T47D (cell line): ENCODE results near the gene TBC1D16.
A peak's percentile ranks its signal among the peaks of the same experiment; 100 is the strongest.
"Not testable (repeated sequence)": the region's sequence is repeated elsewhere in the genome, so short reads cannot be mapped to it uniquely, and the experiment has no call there.

ENCODE experiments used
- DNase-seq, 2 experiments: peaks; one replicate each; pipeline versions ENCODE4 v3.0.0 to v3.0.0-alpha.2; 2011 to 2012; ENCODE audit warnings: low read depth in 1 of 2, low spot score in 1 of 2
- JUND ChIP-seq: IDR thresholded peaks from 2 replicates; pipeline ENCODE4 v1.6.1; 2012; ENCODE audit warnings: low read depth
- in situ Hi-C: cut with HindIII; loops from 2 replicates; pipeline ENCODE4 v1.10.0; 2016; ENCODE audit warnings: low sequenced_read_pairs, low pct_unique_long_range_greater_than_20kb

TBC1D16 gene

DNA sequence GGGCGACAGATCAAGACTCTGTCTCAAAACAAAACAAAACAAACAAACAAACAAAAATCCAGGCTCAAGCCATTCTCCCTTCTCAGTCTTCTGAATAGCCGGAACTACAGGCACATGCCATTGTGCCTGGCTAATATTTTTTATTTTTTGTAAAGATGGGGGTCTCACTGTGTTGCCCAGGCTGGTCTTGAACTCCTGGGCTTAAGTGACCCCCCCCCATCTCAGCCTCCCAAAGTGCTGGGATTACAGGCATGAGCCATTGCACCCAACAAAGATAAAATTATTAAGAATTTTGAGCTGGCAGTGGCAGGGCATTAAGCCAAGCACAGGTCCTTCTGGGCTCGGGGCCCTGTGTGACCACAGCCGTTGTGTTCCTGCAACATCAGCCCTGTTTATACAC is 126.6 kb downstream of the TBC1D16 start:
- in situ Hi-C loops = no loop called here
- TF ChIP-seq JUND = no peak
- DNase-seq = no peak

- no peak for TF ChIP-seq JUND
- in situ Hi-C loops = no loop called here
- no peak for DNase-seq
Measured at GRCh38 chr17:79907850-79908249, 127.8 kb downstream of the TBC1D16 start.

DNA sequence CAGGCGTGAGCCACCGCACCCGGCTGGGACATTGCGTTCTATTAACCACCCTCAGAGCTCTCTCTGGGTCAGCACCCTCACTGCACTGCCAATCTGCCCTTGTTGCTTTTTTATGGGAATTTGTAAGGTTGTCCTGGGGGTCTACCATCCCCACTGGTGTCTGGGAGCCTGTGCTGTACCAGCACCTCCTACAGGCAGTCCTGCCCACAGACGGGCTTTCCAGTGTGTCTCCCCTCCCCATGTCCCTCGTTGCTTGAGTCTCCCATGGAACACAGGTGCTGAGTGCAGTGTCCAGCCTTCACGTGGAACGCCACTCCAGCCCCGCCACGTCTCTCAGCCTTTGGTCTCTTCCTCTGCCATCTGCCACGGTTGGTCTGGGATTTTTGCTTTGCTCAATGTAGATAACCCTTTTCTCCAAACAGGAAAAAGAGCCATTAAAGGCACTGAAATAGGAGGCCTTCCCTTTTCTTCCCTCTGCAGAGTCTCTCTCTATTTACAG is 128.4 kb downstream of the TBC1D16 start:
- no peak for TF ChIP-seq JUND
- in situ Hi-C loops = no loop called here
- DNase-seq = no peak

DNA sequence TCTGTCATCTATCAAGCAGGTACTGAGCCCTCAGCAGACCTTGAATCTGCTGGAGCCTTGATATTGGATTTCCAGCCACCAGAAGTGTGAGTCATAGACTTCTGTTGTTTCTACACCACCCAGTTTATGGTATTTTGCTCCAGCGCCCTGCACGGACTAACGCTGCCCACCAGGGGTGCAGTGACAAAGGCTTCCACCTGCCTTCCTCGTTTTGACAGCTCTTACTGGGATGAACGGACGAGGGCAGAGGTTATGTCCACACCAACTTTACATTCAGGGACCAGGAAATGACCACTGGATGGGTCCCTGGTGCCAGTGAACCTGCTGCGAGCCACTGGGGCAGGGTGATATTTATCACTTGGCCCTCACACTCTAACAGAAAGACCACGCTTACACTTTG is 129.8 kb downstream of the TBC1D16 start:
- DNase-seq = peak in 1 of 2 experiments; percentile 63
- TF ChIP-seq JUND = no peak
- in situ Hi-C loops = no loop called here

DNA sequence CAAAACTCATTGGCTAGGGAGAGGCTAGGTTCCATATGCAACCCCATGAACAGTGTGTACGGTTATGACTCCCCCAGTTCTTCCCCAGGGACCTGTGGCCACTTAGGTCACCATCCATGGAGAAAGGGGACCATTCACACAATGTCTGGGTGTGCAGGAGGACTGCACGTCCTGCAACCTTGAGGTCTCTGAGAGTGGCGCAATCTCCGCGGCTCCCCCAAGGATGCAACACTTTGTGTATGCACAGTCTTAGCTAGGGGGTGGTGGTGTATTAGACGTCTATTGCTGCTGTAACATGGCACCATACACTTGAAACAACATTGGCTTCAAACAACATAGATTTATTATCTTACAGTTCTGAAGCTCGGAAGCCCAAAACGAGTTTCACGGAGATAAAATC is 130.8 kb downstream of the TBC1D16 start:
- no peak for TF ChIP-seq JUND

GRCh38 chr17:79902146-79902791 is 133.4 kb downstream of the TBC1D16 start:
- TF ChIP-seq JUND = no peak
- DNase-seq = no peak
- in situ Hi-C loops = no loop called here

More for the DNA sequence above, 130.8 kb downstream of the TBC1D16 start:
- DNase-seq = no peak
- in situ Hi-C loops = no loop called here

DNA sequence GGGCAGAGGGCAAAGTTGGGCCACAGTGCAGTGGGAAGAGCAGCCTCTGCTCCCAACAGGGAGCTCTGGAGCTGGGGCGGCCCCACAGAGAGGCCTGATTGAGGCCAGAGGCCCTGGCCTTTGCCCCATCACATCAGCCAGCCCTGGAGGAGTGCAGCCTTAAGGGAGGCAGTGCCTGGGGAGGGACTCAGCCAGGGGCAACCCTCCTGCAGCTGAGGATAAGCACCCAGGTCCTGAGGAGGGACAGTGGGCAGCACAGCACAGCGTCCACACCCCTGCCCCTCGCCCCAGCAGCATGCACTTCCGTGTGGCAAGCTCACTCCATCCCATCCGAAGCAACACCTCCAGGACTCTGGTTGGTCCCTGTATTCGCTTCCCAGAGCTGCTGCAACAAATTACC is 134.5 kb downstream of the TBC1D16 start:
- no peak for DNase-seq
- no peak for TF ChIP-seq JUND

GRCh38 chr17:79899584-79899983 is 136.1 kb downstream of the TBC1D16 start:
- TF ChIP-seq JUND = no peak
- DNase-seq = no peak
- in situ Hi-C loops = no loop called here

More for the DNA sequence above, 134.5 kb downstream of the TBC1D16 start:
- in situ Hi-C loops = no loop called here

- peak in 1 of 2 experiments; percentile 83 for DNase-seq
- in situ Hi-C loops = no loop called here
- no peak for TF ChIP-seq JUND
Measured at GRCh38 chr17:79897243-79898063, 138.2 kb downstream of the TBC1D16 start.

GRCh38 chr17:79893457-79893856 is 142.2 kb downstream of the TBC1D16 start:
- DNase-seq, in situ Hi-C loops: not testable (repeated sequence)

- in situ Hi-C loops = no loop called here
- no peak for TF ChIP-seq JUND
- peak in 1 of 2 experiments; percentile 77 for DNase-seq
Measured at GRCh38 chr17:79892457-79893241, 143.0 kb downstream of the TBC1D16 start.

DNA sequence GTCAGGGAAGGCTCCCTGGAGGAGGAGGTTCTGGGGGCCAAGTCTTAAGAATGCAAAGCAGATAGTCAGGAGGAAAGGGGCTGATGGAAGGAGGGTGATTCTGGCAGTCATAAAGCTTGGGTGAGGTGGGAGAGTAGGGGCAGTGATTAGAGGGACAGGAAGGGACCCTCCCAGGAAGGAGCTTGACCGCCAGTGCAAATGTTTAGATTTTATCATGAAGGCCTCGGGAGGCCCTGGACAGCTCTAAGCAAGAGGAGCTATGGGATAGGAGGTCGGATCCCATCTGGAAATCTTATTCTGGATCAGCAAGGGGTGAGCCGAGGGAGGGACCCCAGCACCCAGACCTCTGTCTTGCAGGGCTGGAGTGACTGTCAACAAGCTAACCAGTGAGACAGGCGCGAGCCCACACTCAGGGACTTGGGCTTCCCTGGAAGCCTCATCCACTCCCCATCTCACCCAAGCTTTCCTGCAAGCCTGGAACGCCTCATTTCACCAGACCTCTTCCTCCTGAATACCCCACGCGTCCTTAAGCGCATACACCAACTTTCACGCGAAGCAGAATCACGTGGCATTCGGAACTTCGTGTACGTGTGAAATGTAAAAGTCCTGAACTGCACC is 144.4 kb downstream of the TBC1D16 start:
- TF ChIP-seq JUND = no peak
- no peak for DNase-seq
- in situ Hi-C loops = no loop called here
